NK-92 (cell line): ENCODE results near the gene MYOM1.
"Not testable (repeated sequence)": the region's sequence is repeated elsewhere in the genome, so short reads cannot be mapped to it uniquely, and the experiment has no call there.

ENCODE experiments used
- DNase-seq: peaks from one replicate; lab custom pipeline; 2025; ENCODE audit not compliant: unreplicated experiment; lab: John Stamatoyannopoulos, UW

Gene MYOM1

DNA sequence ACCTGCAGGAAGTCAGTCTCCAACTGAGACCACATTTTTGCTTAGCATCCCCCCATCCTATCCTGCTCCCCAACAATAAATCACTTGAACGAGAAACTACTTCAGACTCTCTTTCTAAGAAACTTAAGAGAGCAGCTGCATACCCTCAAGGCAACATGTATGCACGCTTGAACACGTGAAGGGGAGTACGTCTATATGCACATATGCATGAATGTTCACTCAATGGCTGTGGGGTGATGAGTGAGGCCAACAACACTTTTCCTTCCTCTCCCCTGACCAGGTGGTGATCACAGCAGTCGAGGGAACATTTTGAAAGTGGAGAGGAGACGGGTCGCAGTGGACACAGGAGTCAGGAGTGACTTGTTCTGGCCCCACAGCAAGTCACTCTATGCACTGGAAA, 127.0 kb downstream of the MYOM1 start:
- no peak for DNase-seq

DNA sequence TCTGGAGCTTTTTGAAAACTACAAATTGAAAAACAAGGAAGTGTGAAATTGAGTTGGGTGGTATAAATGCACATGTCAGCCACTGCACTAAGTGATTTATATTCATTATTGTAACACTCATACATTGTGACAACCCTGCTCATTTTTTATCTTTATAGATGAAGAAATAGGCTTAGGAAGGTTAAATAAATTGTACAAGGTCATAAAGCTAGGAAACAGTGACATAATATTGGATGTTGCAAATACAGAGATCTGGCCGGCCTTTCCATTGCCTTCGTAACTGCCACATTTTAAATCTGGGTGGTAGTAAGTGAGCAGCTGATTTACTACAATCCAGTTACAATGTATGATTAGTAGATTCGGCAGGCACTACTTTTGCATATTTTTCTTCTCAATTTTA, 130.2 kb downstream of the MYOM1 start:
- DNase-seq = no peak

DNA sequence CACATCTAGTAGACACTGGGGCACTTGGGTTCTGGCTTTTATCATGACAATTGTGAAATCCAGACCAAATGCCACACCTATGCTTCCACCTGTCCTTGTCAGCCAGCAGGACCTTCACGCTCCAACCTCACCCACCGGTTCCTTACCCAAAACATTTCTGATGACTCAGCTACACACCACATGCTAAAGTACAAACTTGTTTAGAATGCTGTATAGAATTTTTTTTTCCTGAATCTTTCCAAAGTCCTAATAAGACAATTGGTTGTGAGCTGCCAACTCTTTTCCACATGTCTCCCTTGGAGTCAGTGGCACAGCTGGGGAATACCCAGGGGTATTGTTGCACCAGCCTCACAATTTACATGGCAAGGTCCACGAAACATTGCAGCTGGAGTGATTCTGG, 131.3 kb downstream of the MYOM1 start:
- no peak for DNase-seq

DNA sequence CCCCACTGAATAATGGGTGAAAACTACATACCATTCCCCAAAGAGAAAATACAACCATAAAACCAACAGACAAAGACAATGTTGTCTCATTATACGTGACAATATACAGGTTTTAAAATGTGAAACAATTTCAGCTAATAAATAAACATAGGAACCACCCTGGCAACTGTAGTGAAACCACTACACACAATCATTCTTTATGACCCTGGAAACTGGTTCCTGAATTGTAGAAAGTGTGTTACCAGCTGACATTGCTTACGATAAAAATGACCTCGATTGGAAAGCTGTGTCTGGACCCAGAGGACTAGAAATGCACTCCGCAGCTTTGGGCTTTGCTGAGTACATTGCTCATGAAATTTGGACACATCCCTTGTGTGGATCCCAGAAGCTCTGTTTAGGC, 132.9 kb downstream of the MYOM1 start:
- DNase-seq = no peak

DNA sequence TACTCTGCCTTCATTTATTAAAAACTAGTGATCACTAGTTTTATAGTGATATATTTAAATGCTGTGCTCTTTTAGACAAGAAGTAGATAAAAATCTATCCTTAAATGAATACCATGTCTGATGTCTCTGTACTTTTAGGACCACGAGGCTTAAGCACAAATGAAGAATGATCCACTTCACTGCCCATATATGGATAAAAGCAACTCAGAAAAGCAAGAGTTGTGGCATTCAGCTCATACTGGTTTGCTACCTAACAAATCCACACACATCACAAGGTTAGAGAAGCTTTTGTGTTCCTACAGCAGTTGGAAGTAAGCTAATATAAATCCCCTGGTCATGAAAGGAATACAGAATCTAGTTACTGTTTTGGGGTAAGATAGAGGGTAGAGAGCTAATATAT, 134.2 kb downstream of the MYOM1 start:
- no peak for DNase-seq

DNA sequence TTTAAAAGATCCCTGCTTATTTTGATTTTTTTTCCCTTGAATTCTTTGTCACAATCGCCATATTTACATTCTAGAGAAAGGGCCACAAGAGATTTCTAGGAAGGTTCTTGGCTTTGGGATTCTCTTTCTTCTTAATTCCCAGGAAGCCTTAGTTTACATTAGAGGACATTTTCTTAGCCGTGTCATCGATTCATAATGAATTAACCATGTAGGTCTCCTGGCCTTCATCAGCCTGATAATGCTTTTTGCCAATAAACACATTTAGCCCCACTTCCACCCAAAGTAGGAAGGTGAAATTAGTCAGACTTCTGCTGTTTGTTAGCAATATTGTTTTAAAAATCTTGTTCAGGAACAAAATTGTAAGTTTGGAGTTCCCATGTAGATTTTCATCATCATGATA, 135.6 kb downstream of the MYOM1 start:
- no peak for DNase-seq

DNA sequence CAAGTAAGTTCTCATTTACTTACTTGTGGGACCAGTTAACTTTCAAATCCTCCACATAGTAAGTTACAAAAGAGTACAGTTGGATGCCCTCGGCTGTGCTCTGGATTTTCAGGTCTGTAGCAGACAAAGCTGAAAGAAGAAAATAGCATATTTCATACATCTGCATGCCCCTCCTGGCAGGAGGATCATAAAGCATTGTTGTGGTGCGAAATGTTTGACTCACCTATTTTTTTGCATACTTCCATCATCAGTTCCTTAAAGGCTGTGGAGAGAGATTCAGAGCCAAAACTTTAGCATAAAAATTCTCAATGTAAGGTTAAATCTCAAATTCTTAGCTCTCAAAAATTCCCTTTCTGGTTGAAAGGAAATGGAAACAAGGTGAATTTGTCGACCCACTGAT, 136.0 kb downstream of the MYOM1 start:
- no peak for DNase-seq

DNA sequence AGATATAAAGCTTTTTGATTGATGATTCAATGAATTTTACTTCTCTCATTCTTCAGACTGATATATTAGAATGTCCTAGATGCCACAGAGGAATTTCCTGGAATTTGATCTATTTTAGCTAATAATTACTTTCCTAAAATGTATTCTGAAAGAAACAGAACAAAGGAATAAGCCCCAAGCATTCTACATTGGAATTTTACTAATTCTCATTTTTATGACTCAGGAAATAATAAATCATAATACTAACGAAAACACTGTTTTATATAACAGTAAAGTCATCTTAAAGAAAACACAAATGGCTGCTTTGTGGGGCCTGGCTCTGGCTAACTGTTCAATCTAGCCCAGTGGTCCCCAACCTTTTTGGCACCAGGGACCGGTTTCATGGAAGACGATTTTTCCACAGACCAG, 138.2 kb downstream of the MYOM1 start:
- DNase-seq = no peak

DNA sequence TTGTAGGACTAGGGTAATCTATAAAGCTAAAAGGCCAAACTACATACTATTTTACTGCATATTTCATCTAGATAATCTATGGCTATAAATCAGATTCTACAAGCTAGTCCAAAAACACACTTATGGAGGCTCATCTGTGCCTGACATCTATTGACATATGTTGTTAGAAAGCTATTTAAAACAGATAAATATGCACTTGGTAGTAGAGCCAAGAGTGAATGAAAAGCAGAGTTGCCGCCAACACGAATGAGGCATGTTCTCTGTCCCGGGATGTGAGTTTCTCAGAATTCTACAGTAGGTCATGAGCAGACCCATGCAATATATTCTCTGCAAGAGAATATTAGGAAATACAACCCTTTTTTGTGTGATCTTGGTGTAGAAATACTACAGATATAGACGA, 140.1 kb downstream of the MYOM1 start:
- DNase-seq = no peak

DNA sequence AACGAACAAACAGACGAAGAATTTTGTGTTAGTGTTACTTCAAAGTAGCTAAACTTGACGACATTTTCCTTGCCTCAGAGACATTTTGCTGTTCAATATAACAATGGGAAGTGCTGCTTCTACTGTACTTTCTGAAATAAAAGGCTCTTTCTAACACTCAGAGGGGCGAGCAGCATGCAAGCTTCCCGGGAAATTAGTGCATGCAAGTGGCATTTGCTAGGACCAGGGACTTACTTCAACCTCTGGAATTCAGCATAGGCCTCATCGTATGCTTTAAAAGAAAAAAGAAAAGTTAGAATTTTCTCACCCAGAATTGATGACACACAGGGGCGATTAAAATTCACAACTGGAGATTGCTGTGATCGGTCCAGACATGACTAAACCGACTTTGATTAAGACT, 144.3 kb downstream of the MYOM1 start:
- no peak for DNase-seq

DNA sequence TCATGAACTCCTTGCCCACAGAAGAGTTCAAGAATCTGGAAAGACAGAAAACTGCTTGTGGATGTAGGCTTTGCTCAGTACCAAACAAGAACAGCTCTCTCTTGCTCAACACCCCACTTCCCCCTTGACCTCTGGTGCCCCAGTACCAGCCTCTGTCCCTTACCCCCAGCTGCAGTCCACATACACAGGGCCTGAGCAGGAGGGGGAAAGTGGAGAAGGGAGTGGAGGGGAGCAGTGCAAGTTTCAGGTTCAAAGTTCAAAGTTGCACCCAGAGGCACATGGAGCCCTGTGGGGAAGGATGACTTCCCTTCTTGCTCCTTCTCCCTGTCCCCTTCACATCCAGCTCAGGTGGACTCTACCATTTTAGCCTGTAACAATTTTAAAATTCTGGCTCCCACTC, 145.7 kb downstream of the MYOM1 start:
- DNase-seq = no peak

DNA sequence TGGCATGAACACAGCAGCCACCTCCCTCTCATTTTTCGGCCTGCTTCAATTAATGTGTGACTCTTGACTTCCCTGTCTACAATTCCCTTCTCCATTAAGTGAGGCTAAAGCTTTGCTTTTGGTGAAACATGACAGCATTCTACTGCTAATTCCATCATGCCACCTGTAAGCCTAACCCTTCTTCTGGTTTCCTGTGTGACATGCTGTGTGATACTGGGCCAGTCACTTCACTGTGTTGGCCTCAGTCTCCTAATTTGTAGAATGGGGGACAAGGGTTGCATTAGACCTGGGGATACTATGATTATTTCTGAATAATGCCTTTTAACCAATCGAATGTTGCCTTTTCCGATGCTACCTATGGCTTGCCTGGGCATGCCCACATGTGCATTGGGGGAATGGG, 146.4 kb downstream of the MYOM1 start:
- DNase-seq = not testable (repeated sequence)

DNA sequence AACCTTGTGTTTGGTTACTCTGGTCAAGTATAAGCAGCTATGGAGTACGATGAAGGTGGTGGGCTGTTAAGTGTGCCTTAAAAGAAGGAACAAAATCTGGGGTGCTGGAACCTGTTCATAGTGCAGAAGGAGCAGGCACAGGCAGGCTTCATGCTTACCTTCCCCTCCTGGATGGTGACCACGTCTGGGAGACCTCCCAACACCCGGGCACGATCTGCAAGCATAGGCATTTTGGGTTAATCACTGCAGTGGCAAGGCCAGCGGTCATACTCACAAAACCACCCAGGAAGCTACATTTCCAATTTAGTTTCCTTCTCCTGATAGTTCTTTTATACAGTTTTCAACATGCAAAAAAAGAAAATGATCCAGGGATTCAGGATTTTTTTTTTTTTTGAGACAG, 148.1 kb downstream of the MYOM1 start:
- no peak for DNase-seq

DNA sequence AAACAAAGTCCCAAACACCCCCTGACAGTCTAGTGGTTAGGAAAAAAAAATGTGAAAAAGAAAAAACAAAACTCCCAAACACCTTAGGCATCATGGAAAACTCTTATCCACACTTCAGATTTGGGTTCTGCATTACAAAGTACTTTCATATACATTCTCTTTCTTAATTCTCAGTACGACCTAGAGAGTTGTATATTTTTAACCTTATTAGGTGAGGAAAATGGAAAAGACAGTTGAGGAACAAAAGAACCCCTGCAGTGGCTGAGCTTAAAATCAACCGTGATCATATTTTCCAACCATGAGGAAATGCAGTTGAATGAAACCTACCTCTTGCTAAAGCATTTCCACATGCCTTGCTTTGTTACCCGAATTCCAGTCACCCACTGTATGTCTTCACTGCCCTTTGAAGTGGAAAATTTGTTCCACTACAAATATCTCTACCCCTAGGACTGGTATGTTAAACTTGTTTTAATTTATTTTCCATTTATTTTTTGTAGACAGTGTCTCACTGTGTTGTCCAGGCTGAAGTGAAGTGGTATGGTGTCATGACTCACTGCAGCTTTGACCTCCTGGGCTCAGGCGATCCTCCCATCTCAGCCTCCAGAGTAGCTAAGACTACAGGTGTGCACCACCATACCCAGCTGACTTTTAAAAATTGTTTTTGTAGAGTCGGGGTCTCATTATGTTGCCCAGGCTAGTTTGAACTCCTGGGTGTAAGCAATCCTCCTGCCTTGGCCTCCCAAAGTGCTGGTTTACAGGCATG, 149.9 kb downstream of the MYOM1 start:
- DNase-seq = no peak

DNA sequence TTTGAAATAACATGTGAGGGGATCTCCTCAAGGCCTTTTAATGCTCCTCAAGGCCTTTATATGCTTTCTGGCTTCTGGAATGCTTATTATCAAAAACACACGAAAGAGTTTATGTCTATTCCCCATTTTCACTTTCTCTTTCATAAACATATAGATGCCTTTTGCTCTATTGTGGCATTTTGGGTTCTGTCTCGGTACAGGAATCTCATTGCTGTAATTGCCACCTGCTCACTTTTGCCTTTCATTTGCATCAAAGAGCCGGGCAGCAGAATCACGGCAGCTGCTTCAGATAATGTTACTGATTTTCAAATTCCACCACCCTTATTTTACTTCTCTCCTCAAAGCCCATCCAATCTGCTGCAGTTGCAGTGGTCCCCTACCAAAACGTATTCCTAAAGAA, 152.0 kb downstream of the MYOM1 start:
- no peak for DNase-seq

DNA sequence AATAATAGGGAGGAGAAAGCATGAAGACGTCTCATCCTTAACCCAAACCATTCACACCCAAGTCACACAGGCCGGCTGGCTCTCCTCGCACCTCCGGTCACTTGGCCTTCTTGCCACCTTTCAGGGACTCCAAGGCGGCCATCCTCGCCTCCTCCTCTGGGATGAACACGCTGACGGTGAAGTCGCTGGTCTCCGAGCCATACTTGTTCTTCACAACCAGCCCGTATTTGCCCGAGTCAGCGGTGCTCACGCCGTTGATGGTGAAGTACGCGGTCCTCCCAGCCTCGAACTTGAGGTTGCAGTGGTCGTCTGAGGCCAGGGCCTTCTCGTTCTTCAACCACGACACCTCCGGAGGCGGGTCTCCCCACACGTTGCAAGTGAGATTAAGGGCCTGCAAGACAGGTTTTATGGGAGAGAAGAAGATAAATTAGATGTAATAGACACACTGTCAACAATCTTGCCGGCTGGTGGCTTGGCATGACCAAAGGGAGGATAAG, 152.6 kb downstream of the MYOM1 start:
- no peak for DNase-seq

DNA sequence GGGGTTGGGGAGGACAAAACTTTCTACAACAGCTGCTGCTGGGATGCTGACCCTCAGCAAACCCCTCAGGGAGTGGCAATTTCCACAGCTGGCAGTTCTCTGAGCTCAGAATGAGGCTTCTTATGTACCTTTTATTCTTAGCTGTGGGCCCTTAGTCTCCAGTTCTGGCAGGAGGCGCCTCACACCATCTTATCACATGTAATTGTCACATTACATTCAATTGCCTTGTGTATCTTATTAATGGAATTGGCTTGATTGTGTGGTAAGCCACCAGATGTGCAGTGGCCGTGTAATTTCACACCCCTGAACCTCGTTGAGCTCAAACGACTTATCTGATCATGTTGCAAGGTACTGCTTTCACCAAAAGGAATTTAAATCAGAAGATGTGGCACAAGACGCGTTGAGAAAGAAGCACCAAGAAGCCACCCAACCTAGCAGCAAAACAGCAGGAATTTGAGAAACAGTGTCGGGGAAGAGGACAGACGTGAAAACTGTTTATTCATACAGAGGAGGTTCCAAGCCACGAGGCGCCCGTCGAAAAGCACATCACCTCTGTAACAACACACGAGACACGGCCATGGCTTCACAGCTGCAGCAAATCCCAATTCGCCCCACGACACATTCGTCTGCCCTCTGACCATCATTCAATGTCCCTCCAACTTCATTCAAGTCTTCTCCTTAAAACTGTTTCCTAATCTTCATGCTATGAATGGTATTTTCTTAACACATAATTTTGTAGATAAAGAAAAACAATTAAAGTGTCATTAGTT, 153.2 kb downstream of the MYOM1 start:
- DNase-seq = no peak

DNA sequence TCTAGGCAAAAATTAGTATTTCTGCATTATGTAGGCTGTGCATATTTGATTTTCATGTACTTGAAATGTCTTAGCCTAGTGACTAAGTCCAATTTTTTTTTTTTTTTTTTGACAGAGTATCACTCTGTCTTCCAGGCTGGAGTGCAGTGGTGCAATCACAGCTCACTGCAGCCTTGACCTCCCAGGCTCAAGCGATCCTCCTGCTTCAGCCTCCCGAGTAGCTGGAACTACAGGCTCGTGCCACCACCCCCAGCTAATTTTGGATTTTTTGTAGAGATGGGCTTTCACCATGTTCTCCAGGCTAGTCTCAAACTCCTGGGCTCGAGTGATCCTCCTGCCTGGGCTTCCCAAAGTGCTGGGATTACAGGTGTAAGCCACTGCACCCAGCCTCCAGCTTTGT, 156.0 kb downstream of the MYOM1 start:
- DNase-seq = not testable (repeated sequence)

DNA sequence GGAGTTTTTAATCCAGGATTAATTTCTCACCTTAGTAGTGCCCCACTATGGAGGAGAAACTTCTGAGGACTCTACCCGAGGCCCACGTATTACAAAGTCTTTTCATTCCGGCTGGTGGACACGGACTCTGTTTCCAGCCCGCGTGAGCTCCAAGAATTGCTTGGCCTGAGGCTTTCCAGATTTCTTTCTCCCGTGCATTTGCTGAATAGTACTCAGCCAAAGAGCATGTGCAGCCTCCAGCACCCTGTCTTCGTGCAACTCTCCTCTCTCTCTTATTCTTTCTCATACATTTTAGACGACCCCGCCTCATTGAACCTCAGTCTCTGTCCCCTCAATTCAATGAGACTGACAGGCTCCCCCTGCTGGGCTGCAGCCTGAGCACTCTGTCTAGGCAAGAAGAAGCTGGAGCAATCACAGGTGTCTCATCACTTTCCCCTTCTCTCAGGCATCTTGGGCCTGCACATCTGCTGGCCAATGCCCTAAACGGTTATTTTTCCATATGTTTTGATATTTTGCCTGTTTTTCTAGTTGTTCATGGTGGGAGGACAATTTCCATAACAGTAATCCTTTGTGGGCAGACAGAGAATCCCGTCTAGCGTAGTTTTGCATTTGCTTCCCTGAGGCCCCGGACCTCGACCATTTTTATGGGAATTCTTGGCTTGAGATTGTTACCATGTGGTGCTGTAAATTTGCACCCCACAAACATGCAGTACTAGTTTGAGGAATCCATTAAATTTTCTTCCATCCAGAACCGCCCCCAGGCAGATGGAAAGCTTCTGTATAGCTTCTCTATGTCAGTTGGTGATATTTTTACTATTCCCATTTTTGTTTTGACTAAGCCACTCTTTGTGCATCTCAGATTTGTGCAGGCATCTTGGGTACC, 156.7 kb downstream of the MYOM1 start:
- DNase-seq = no peak

DNA sequence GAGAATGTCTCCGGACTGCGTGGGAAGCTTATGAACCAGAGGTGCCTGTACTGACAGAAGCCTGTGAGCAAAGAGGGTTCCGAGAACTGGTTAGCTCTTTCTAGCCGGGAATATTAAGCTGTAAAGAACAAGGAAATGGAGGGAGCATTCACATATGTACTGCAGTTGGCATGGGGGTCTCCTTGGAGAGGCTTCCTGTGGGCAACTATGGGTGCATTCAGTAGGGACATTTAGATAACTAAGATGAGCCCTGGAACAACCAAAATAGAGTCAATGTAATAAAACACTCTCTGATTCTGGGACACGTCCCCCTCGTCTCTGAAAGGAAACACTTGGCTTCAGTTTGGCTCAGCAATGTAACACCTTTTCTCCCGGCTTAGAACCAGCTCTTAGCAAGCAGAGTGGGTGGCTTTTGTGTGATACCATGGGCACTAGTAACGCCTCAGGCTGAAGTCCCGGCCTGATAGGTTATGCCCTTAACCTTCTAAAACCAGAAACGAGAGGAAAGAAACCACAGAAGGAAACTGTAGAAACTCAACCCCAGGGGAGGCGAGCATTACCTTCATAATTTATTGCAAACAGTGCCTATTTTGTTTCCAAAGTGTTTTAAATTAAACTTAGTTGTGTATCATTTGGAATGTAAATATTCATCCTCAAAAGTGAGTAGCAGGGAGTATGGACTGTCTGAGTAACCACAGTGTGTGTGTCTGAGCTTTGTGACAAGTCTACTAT, 158.0 kb downstream of the MYOM1 start:
- DNase-seq = no peak
